ENCODE measurements around the gene MORN1. TPM values are rescaled to one million over a fixed set of nuclear protein-coding genes. Genes with fewer than 3 reads are reported as not detected.

Gene MORN1
- total RNA-seq, 6 experiments from 2014 or later: 3.1 to 7.1 (median 4.5) TPM

DNA sequence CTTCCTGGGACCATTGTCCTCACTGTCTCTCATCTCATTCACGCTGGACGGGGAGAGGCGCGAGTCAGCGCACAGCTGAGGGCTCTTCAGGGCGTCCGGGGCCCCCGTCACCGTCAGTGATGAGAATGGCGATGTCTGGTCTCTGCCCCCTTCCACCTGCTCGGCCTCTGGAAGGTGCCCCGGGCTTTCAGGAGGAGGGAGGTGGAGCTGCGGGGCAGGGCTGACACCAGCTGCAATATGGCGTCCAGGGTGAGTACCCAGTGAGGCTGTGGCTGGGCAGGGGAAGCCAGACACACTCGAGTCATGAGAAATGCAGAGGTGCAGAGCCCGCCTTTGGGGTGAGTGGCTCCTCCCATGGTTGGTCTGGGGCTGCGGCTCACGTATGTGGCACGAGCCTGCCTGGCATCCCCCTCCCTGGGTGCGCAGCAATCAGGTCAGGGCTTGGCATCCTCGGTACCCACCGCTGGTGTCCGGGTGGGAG is 15.1 kb downstream of the MORN1 start:
- intact Hi-C loops (cut with DNase I): no loop called here
- no peak overlapping the region for H3K4me3 ChIP-seq
- H3K4me1 ChIP-seq: no peaks in the 10 kb centered on the region

DNA sequence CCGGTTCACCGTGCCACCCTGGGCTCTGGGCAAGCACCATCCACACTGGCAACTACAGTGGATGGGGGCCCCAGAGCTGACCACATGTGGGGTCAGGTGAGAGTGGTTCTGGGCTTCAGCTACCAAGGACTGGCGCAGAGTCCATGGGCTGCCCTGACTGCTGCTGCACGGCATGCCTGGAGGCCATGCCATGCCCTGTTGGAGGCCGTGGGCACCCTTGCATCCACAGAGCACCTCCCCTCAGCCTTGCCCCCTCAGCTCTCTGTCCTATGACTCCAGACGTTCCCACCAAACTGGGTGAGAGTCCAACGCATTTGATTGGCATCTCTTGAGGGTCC is 15.5 kb downstream of the MORN1 start:
- ATAC-seq (no peak), DNase-seq (no peak)
- H3K27me3 ChIP-seq: no peaks in the 10 kb centered on the region
- no peak overlapping the region for H3K27ac ChIP-seq
- no peak overlapping the region for H3K4me3 ChIP-seq
- intact Hi-C loops (cut with DNase I): no loop called here
- TF ChIP-seq, protein P1, sequence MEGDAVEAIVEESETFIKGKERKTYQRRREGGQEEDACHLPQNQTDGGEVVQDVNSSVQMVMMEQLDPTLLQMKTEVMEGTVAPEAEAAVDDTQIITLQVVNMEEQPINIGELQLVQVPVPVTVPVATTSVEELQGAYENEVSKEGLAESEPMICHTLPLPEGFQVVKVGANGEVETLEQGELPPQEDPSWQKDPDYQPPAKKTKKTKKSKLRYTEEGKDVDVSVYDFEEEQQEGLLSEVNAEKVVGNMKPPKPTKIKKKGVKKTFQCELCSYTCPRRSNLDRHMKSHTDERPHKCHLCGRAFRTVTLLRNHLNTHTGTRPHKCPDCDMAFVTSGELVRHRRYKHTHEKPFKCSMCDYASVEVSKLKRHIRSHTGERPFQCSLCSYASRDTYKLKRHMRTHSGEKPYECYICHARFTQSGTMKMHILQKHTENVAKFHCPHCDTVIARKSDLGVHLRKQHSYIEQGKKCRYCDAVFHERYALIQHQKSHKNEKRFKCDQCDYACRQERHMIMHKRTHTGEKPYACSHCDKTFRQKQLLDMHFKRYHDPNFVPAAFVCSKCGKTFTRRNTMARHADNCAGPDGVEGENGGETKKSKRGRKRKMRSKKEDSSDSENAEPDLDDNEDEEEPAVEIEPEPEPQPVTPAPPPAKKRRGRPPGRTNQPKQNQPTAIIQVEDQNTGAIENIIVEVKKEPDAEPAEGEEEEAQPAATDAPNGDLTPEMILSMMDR (IDR thresholded peaks at IDR 0.05): no peak
- TF ChIP-seq POLR2A (IDR thresholded peaks at IDR 0.05): no peak
- no CpG with 5 or more reads among the region's 7 CpGs for WGBS (ENCODE audit: insufficient coverage, low coverage, low lambda C conversion rate, missing lambda C conversion rate)
- no peaks in the 10 kb centered on the region for H3K9me3 ChIP-seq
- H3K36me3 ChIP-seq: no peaks in the 10 kb centered on the region
- no peaks in the 10 kb centered on the region for H3K4me1 ChIP-seq

More for the DNA sequence above, 15.1 kb downstream of the MORN1 start:
- H3K27ac ChIP-seq: no peak overlapping the region
- DNase-seq (peak in 1 of 3 donors; percentile 47), ATAC-seq (no peak)
- no peaks in the 10 kb centered on the region for H3K9me3 ChIP-seq
- H3K27me3 ChIP-seq: no peaks in the 10 kb centered on the region
- no peaks in the 10 kb centered on the region for H3K36me3 ChIP-seq
- no CpG with 5 or more reads among the region's 23 CpGs for WGBS (ENCODE audit: insufficient coverage, low coverage, low lambda C conversion rate, missing lambda C conversion rate)
- TF ChIP-seq, protein P1 (IDR thresholded peaks at IDR 0.05): no peak
- no peak for TF ChIP-seq POLR2A (IDR thresholded peaks at IDR 0.05)

DNA sequence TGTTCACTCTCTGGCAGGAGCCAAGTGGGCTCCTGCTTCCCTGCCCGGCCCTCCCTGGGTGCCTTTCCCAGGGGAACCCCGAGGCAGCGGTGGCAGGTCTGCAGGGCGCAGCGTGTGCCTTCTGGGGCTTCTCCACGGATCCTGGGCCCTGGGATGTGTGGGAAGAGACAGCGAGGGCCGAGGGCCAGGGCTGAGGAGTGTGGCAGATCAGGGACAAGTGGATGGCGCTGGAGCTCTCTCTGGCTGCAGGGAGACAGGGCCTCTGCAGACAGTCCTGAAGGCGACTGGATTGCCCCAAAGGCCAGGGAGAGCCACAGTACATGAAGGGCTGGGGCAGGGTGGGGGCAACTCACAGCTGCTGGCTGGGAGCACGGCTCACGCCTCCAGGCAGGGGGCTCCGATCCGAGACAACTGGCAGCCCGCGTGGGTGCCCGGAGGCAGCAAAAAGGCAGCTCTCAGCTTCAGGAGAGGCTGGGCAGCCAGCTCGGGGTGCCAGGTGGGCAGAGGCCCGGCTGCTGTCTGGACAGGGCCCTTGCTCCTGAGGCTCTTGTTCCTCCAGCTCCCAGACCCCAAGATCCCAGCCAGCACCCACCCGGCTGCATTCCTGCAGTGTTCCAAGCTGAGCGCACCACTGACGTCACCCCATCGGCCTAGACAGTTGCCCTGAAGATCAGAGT is 16.0 kb downstream of the MORN1 start:
- H3K4me1 ChIP-seq: no peaks in the 10 kb centered on the region
- no peaks in the 10 kb centered on the region for H3K27me3 ChIP-seq
- intact Hi-C loops (cut with DNase I): no loop called here
- H3K4me3 ChIP-seq: no peak overlapping the region
- TF ChIP-seq, protein P1 (IDR thresholded peaks at IDR 0.05): no peak
- TF ChIP-seq POLR2A (IDR thresholded peaks at IDR 0.05): no peak
- WGBS (ENCODE audit: insufficient coverage, low coverage, low lambda C conversion rate, missing lambda C conversion rate): 63% methylated on average over 1 of the region's 23 CpGs
- H3K9me3 ChIP-seq: no peaks in the 10 kb centered on the region
- ATAC-seq (peak; percentile 43 to 77 (median 46)), DNase-seq (peak in 1 of 3 donors; percentile 52)
- no peaks in the 10 kb centered on the region for H3K36me3 ChIP-seq
- H3K27ac ChIP-seq: no peak overlapping the region

GRCh38 chr1:2374252-2375155 is 16.9 kb downstream of the MORN1 start:
- WGBS (ENCODE audit: insufficient coverage, low coverage, low lambda C conversion rate, missing lambda C conversion rate): 78% methylated on average over 14 of the region's 17 CpGs
- TF ChIP-seq, protein P1 (IDR thresholded peaks at IDR 0.05): no peak
- no peak for TF ChIP-seq POLR2A (IDR thresholded peaks at IDR 0.05)
- Histone ChIP-seq H3K9me3 (no peaks in the 10 kb centered on the region), H3K27ac (no peak overlapping the region), H3K27me3 (no peaks in the 10 kb centered on the region), H3K4me3 (no peak overlapping the region), H3K4me1 (no peaks in the 10 kb centered on the region), H3K36me3 (no peaks in the 10 kb centered on the region)
- DNase-seq (peak in 2 of 3 donors; percentile 24 to 39), ATAC-seq (no peak)
- intact Hi-C loops (cut with DNase I): no loop called here

Measured in right lobe of liver (tissue), 6 donors.